Measurements from ENCODE around the gene CACNA2D1.

DNA sequence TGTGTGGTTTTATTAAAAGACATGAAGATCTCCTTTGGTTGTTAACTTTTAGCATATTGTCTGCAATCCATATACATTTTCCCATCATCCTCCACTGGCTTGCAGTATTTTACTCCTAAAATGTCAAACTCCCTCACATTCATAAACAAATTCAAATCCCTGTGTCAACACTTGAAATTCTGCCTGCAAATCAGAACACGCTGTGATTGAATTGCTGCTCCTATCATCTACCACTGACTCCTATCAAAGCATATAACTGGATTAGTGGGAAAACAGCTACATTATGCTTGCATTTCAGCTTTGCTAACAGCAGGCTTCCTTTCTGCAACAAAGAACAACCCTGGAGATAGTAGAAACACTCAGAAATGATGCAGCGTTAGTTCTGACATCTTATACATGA, 392.0 kb downstream of the CACNA2D1 start:
- no peak for TF ChIP-seq POLR2A (IDR thresholded peaks at IDR 0.05)
- TF ChIP-seq, protein P1, sequence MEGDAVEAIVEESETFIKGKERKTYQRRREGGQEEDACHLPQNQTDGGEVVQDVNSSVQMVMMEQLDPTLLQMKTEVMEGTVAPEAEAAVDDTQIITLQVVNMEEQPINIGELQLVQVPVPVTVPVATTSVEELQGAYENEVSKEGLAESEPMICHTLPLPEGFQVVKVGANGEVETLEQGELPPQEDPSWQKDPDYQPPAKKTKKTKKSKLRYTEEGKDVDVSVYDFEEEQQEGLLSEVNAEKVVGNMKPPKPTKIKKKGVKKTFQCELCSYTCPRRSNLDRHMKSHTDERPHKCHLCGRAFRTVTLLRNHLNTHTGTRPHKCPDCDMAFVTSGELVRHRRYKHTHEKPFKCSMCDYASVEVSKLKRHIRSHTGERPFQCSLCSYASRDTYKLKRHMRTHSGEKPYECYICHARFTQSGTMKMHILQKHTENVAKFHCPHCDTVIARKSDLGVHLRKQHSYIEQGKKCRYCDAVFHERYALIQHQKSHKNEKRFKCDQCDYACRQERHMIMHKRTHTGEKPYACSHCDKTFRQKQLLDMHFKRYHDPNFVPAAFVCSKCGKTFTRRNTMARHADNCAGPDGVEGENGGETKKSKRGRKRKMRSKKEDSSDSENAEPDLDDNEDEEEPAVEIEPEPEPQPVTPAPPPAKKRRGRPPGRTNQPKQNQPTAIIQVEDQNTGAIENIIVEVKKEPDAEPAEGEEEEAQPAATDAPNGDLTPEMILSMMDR (IDR thresholded peaks at IDR 0.05), result no peak
